ENCODE results near the gene KLRB1. TPM values are rescaled to one million over a fixed set of nuclear protein-coding genes. Genes with fewer than 3 reads are reported as not detected.
"Not testable (repeated sequence)": the region's sequence is repeated elsewhere in the genome, so short reads cannot be mapped to it uniquely, and the experiment has no call there.

Gene KLRB1
- total RNA-seq, 1 donor from 2014 or later, result 0.79 TPM

- no peak for DNase-seq
Measured at GRCh38 chr12:9619411-9620179, 11.9 kb upstream of the KLRB1 start.

GRCh38 chr12:9618906-9619305 is 11.2 kb upstream of the KLRB1 start:
- DNase-seq, result not testable (repeated sequence)

- DNase-seq, result no peak
Measured at GRCh38 chr12:9617124-9617523, 9.4 kb upstream of the KLRB1 start.

- no peak for DNase-seq
Measured at GRCh38 chr12:9615420-9616136, 7.9 kb upstream of the KLRB1 start.

- DNase-seq, result not testable (repeated sequence)
Measured at GRCh38 chr12:9610606-9611005, 2.9 kb upstream of the KLRB1 start.

- DNase-seq, result no peak
Measured at GRCh38 chr12:9606736-9607372, 862 bp downstream of the KLRB1 start.

- no peak for DNase-seq
Measured at GRCh38 chr12:9606247-9606646, 1.5 kb downstream of the KLRB1 start.

- DNase-seq, result no peak
Measured at GRCh38 chr12:9605483-9605882, 2.2 kb downstream of the KLRB1 start.

- DNase-seq, result no peak
Measured at GRCh38 chr12:9604287-9604686, 3.4 kb downstream of the KLRB1 start.

GRCh38 chr12:9600426-9600825 is 7.3 kb downstream of the KLRB1 start:
- not testable (repeated sequence) for DNase-seq

GRCh38 chr12:9598363-9598762 is 9.4 kb downstream of the KLRB1 start:
- no peak for DNase-seq

- DNase-seq, result no peak
Measured at GRCh38 chr12:9597365-9597764, 10.4 kb downstream of the KLRB1 start.

- no peak for DNase-seq
Measured at GRCh38 chr12:9590441-9590840, 17.3 kb downstream of the KLRB1 start.

- no peak for DNase-seq
Measured at GRCh38 chr12:9588749-9589148, 19.0 kb downstream of the KLRB1 start.

GRCh38 chr12:9587987-9588600 is 19.6 kb downstream of the KLRB1 start:
- no peak for DNase-seq

GRCh38 chr12:9577729-9578128 is 30.0 kb downstream of the KLRB1 start:
- not testable (repeated sequence) for DNase-seq

GRCh38 chr12:9567151-9567550 is 40.6 kb downstream of the KLRB1 start:
- not testable (repeated sequence) for DNase-seq

- DNase-seq, result not testable (repeated sequence)
Measured at GRCh38 chr12:9566113-9566512, 41.6 kb downstream of the KLRB1 start.

- DNase-seq, result not testable (repeated sequence)
Measured at GRCh38 chr12:9564418-9564817, 43.3 kb downstream of the KLRB1 start.

GRCh38 chr12:9562841-9563453 is 44.8 kb downstream of the KLRB1 start:
- not testable (repeated sequence) for DNase-seq

GRCh38 chr12:9545489-9545888 is 62.2 kb downstream of the KLRB1 start:
- DNase-seq, result not testable (repeated sequence)

Measured in skin of body (tissue), 2 donors.